Measurements from ENCODE around the gene SLC1A2. TPM values are rescaled to one million over a fixed set of nuclear protein-coding genes. Genes with fewer than 3 reads are reported as not detected.

SLC1A2 gene
- total RNA-seq, 2 experiments from 2014 or later = not detected

GRCh38 chr11:35237860-35238715 lies 181.3 kb downstream of the SLC1A2 start:
- Mint-ChIP-seq H3K9me3 (ENCODE audit: low read depth) (peaks cover 10% of the 10 kb centered on the region), H3K27ac (peak overlapping the region; percentile 74), H3K27me3 (no peaks in the 10 kb centered on the region), H3K4me1 (peaks cover 68% of the 10 kb centered on the region), H3K4me3 (no peak overlapping the region), H3K36me3 (ENCODE audit: low read depth) (peaks cover 19% of the 10 kb centered on the region)
- intact Hi-C loops (cut with DNase I, micrococcal nuclease) = loop anchor here (1.0 to 5.0 kb wide), 11 partner anchors 59 to 321 kb away; partner anchors contain the start of genes APIP (in 1 of the 2) and PDHX (in 1 of the 2)
- DNase-seq = peak; percentile 78
- POLR2A ChIA-PET = no interaction called here
- no peak for ATAC-seq
- CTCF ChIA-PET = interaction anchor here (0.6 to 5.7 kb wide), 28 partner anchors 8 to 352 kb away, joined by 3 to 40 read pairs (median 4); no protein-coding TSS in a partner anchor

- DNase-seq (no peak), ATAC-seq (no peak)
- Mint-ChIP-seq H3K36me3 (ENCODE audit: low read depth) (peaks cover 25% of the 10 kb centered on the region), H3K9me3 (ENCODE audit: low read depth) (peaks cover 14% of the 10 kb centered on the region), H3K27ac (no peak overlapping the region), H3K4me1 (peaks cover 68% of the 10 kb centered on the region), H3K27me3 (no peaks in the 10 kb centered on the region), H3K4me3 (no peak overlapping the region)
- ChIA-PET POLR2A (no interaction called here), CTCF (interaction anchor here (0.6 to 5.7 kb wide), 26 partner anchors 8 to 352 kb away, joined by 3 to 40 read pairs (median 4); no protein-coding TSS in a partner anchor)
- intact Hi-C loops (cut with DNase I, micrococcal nuclease) = loop anchor here (2.0 to 5.0 kb wide), 5 partner anchors 59 to 225 kb away; no protein-coding TSS in a partner anchor
These were observed 182.0 kb downstream of the SLC1A2 start for GRCh38 chr11:35237351-35237750.

GRCh38 chr11:35236667-35237003 lies 182.7 kb downstream of the SLC1A2 start:
- H3K9me3 Mint-ChIP-seq (ENCODE audit: low read depth) = peaks cover 15% of the 10 kb centered on the region
- no peak overlapping the region for H3K4me3 Mint-ChIP-seq
- DNase-seq (no peak), ATAC-seq (no peak)
- intact Hi-C loops (cut with DNase I, micrococcal nuclease) = loop anchor here (2.0 to 5.0 kb wide), 5 partner anchors 58 to 224 kb away; no protein-coding TSS in a partner anchor
- H3K36me3 Mint-ChIP-seq (ENCODE audit: low read depth) = peaks cover 31% of the 10 kb centered on the region
- peaks cover 65% of the 10 kb centered on the region for H3K4me1 Mint-ChIP-seq
- H3K27me3 Mint-ChIP-seq = no peaks in the 10 kb centered on the region
- ChIA-PET POLR2A (no interaction called here), CTCF (interaction anchor here (0.7 to 5.7 kb wide), 8 partner anchors 9 to 311 kb away, joined by 3 to 40 read pairs (median 8); no protein-coding TSS in a partner anchor)
- H3K27ac Mint-ChIP-seq = peak overlapping the region; percentile 59

GRCh38 chr11:35235936-35236666 lies 183.3 kb downstream of the SLC1A2 start:
- peak; percentile 76 for DNase-seq
- peaks cover 37% of the 10 kb centered on the region for H3K36me3 Mint-ChIP-seq (ENCODE audit: low read depth)
- CTCF ChIA-PET = interaction anchor here (0.6 to 5.7 kb wide), 14 partner anchors 10 to 334 kb away, joined by 3 to 40 read pairs (median 4); no protein-coding TSS in a partner anchor
- peak overlapping the region; percentile 25 for H3K4me3 Mint-ChIP-seq
- peaks cover 16% of the 10 kb centered on the region for H3K9me3 Mint-ChIP-seq (ENCODE audit: low read depth)
- peaks cover 62% of the 10 kb centered on the region for H3K4me1 Mint-ChIP-seq
- POLR2A ChIA-PET = no interaction called here
- H3K27ac Mint-ChIP-seq = peak overlapping the region; percentile 59
- intact Hi-C loops (cut with DNase I, micrococcal nuclease) = loop anchor here (2.0 to 5.0 kb wide), 5 partner anchors 57 to 224 kb away; no protein-coding TSS in a partner anchor
- peak; percentile 82 for ATAC-seq
- no peaks in the 10 kb centered on the region for H3K27me3 Mint-ChIP-seq

GRCh38 chr11:35235498-35235897 lies 183.9 kb downstream of the SLC1A2 start:
- intact Hi-C loops (cut with DNase I, micrococcal nuclease) = loop anchor here (5.0 kb wide), 3 partner anchors 68 to 223 kb away; no protein-coding TSS in a partner anchor
- CTCF ChIA-PET = interaction anchor here (0.6 to 5.7 kb wide), 12 partner anchors 10 to 334 kb away, joined by 3 to 40 read pairs (median 4); no protein-coding TSS in a partner anchor
- peaks cover 63% of the 10 kb centered on the region for H3K4me1 Mint-ChIP-seq

GRCh38 chr11:35235157-35235468 lies 184.2 kb downstream of the SLC1A2 start:
- peaks cover 63% of the 10 kb centered on the region for H3K4me1 Mint-ChIP-seq
- no peak overlapping the region for H3K4me3 Mint-ChIP-seq
- peak overlapping the region; percentile 35 for H3K27ac Mint-ChIP-seq
- H3K36me3 Mint-ChIP-seq (ENCODE audit: low read depth) = peaks cover 47% of the 10 kb centered on the region
- DNase-seq (no peak), ATAC-seq (no peak)
- H3K27me3 Mint-ChIP-seq = no peaks in the 10 kb centered on the region
- ChIA-PET POLR2A (no interaction called here), CTCF (interaction anchor here (1.1 to 5.7 kb wide), 7 partner anchors 9 to 309 kb away, joined by 3 to 40 read pairs (median 5); no protein-coding TSS in a partner anchor)
- intact Hi-C loops (cut with DNase I, micrococcal nuclease) = loop anchor here (5.0 kb wide), 3 partner anchors 68 to 223 kb away; no protein-coding TSS in a partner anchor
- peaks cover 19% of the 10 kb centered on the region for H3K9me3 Mint-ChIP-seq (ENCODE audit: low read depth)

More at GRCh38 chr11:35235498-35235897, 183.9 kb downstream of the SLC1A2 start:
- peak; percentile 28 for ATAC-seq
- Mint-ChIP-seq H3K9me3 (ENCODE audit: low read depth) (peaks cover 19% of the 10 kb centered on the region), H3K27me3 (no peaks in the 10 kb centered on the region), H3K4me3 (peak overlapping the region; percentile 25), H3K36me3 (ENCODE audit: low read depth) (peaks cover 43% of the 10 kb centered on the region), H3K27ac (peak overlapping the region; percentile 59)
- no peak for DNase-seq
- POLR2A ChIA-PET = no interaction called here

- no peak for ATAC-seq
- H3K9me3 Mint-ChIP-seq (ENCODE audit: low read depth) = peaks cover 19% of the 10 kb centered on the region
- H3K27ac Mint-ChIP-seq = peak overlapping the region; percentile 18
- no peak overlapping the region for H3K4me3 Mint-ChIP-seq
- peaks cover 52% of the 10 kb centered on the region for H3K36me3 Mint-ChIP-seq (ENCODE audit: low read depth)
- DNase-seq = no peak
- peaks cover 61% of the 10 kb centered on the region for H3K4me1 Mint-ChIP-seq
- no peaks in the 10 kb centered on the region for H3K27me3 Mint-ChIP-seq
- POLR2A ChIA-PET = no interaction called here
- intact Hi-C loops (cut with DNase I, micrococcal nuclease) = loop anchor here (5.0 kb wide), 3 partner anchors 67 to 222 kb away; no protein-coding TSS in a partner anchor
- CTCF ChIA-PET = interaction anchor here (0.7 to 5.7 kb wide), 11 partner anchors 11 to 308 kb away, joined by 3 to 40 read pairs (median 4); no protein-coding TSS in a partner anchor
These were observed 184.8 kb downstream of the SLC1A2 start for GRCh38 chr11:35234460-35235156.

GRCh38 chr11:35233518-35233917 lies 185.8 kb downstream of the SLC1A2 start:
- H3K9me3 Mint-ChIP-seq (ENCODE audit: low read depth) = peaks cover 19% of the 10 kb centered on the region
- DNase-seq (no peak), ATAC-seq (no peak)
- H3K4me3 Mint-ChIP-seq = no peak overlapping the region
- CTCF ChIA-PET = interaction anchor here (0.6 to 1.7 kb wide), 8 partner anchors 23 to 1503 kb away, joined by 3 to 5 read pairs (median 4); no protein-coding TSS in a partner anchor
- POLR2A ChIA-PET = no interaction called here
- peaks cover 62% of the 10 kb centered on the region for H3K36me3 Mint-ChIP-seq (ENCODE audit: low read depth)
- H3K27ac Mint-ChIP-seq = no peak overlapping the region
- H3K27me3 Mint-ChIP-seq = no peaks in the 10 kb centered on the region
- intact Hi-C loops (cut with DNase I, micrococcal nuclease) = no loop called here
- peaks cover 59% of the 10 kb centered on the region for H3K4me1 Mint-ChIP-seq

DNA sequence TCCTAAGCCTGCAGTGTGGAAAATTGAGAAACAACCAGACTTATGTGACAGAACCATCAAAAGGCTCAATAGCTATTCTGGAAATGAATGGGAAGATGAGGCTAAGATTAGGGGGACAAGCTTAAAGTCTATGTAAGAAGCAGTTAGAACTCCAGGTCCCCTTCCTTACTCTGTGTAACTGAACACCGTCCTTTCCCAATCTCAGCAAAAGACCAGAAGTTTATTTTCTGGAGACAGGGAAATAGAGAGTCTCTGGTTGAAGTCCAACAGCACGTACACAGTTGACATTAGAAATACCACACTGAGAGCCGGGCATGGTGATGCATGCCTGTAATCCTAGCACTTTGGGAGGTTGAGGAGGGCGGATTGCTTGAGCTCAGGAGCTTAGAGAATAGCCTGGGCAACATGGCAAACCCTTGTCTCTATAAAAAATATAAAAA lies 186.4 kb downstream of the SLC1A2 start:
- ATAC-seq (no peak), DNase-seq (no peak)
- Mint-ChIP-seq H3K36me3 (ENCODE audit: low read depth) (peaks cover 68% of the 10 kb centered on the region), H3K27me3 (no peaks in the 10 kb centered on the region), H3K4me1 (peaks cover 53% of the 10 kb centered on the region), H3K9me3 (ENCODE audit: low read depth) (peaks cover 19% of the 10 kb centered on the region), H3K4me3 (no peak overlapping the region), H3K27ac (peak overlapping the region; percentile 40)
- intact Hi-C loops (cut with DNase I, micrococcal nuclease) = no loop called here
- POLR2A ChIA-PET = no interaction called here
- CTCF ChIA-PET = interaction anchor here (0.6 to 1.5 kb wide), 2 partner anchors 23 to 256 kb away, joined by 3 to 4 read pairs; no protein-coding TSS in a partner anchor

DNA sequence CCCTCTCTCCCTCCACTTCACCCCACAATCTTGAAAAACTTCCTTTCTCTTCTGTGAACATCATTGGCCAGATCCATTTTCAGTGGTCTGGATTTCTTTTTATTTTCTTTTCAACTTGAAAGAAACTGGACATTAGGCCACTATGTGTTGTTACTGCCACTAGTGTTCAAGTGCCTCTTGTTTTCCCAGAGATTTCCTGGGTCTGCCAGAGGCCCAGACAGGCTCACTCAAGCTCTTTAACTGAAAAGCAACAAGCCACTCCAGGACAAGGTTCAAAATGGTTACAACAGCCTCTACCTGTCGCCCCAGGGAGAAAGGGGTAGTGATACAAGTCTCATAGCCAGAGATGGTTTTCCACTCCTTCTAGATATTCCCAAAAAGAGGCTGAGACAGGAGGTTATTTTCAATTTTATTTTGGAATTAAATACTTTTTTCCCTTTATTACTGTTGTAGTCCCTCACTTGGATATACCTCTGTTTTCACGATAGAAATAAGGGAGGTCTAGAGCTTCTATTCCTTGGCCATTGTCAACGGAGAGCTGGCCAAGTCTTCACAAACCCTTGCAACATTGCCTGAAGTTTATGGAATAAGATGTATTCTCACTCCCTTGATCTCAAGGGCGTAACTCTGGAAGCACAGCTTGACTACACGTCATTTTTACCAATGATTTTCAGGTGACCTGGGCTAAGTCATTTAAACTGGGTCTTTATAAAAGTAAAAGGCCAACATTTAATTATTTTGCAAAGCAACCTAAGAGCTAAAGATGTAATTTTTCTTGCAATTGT lies 188.1 kb downstream of the SLC1A2 start:
- POLR2A ChIA-PET = no interaction called here
- intact Hi-C loops (cut with DNase I, micrococcal nuclease) = no loop called here
- peaks cover 19% of the 10 kb centered on the region for H3K9me3 Mint-ChIP-seq (ENCODE audit: low read depth)
- ATAC-seq = no peak
- no peak overlapping the region for H3K4me3 Mint-ChIP-seq
- H3K27ac Mint-ChIP-seq = peak overlapping the region; percentile 19
- peaks cover 38% of the 10 kb centered on the region for H3K4me1 Mint-ChIP-seq
- no peak for DNase-seq
- CTCF ChIA-PET = interaction anchor here (1.0 to 1.4 kb wide), 2 partner anchors 13 to 72 kb away, joined by 3 read pairs; no protein-coding TSS in a partner anchor
- peaks cover 84% of the 10 kb centered on the region for H3K36me3 Mint-ChIP-seq (ENCODE audit: low read depth)
- no peaks in the 10 kb centered on the region for H3K27me3 Mint-ChIP-seq

Measured in activated CD4-positive, alpha-beta T cell treated with anti-CD3 and anti-CD28 coated beads for 36 hours (primary cell).